ENCODE measurements around the gene CSMD2.
A peak's percentile ranks its signal among the peaks of the same experiment; 100 is the strongest.

The CSMD2 gene

DNA sequence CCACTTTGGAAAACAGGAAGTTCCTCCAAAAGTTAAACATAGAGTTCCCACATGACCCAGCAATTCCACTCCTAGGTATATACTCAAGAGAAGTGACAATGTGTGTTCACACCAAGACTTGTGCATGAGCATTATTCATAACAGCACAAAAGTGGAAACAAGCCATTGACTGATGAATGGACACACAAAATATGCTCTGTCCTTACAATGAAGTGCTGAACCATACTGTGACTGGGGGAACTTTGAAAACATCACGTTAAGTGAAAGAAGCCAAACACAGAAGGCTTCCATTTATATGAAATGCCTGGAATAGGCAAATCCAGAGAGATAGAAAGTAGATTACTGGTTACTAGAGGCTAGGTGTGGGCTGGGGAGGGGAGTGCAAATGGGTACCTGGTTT, 542.3 kb downstream of the CSMD2 start:
- TF ChIP-seq, protein P1, sequence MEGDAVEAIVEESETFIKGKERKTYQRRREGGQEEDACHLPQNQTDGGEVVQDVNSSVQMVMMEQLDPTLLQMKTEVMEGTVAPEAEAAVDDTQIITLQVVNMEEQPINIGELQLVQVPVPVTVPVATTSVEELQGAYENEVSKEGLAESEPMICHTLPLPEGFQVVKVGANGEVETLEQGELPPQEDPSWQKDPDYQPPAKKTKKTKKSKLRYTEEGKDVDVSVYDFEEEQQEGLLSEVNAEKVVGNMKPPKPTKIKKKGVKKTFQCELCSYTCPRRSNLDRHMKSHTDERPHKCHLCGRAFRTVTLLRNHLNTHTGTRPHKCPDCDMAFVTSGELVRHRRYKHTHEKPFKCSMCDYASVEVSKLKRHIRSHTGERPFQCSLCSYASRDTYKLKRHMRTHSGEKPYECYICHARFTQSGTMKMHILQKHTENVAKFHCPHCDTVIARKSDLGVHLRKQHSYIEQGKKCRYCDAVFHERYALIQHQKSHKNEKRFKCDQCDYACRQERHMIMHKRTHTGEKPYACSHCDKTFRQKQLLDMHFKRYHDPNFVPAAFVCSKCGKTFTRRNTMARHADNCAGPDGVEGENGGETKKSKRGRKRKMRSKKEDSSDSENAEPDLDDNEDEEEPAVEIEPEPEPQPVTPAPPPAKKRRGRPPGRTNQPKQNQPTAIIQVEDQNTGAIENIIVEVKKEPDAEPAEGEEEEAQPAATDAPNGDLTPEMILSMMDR (IDR thresholded peaks at IDR 0.05) = no peak
- Histone ChIP-seq H3K27ac (no peak overlapping the region), H3K4me3 (no peak overlapping the region)
- DNase-seq (ENCODE audit: low spot score) = no peak

DNA sequence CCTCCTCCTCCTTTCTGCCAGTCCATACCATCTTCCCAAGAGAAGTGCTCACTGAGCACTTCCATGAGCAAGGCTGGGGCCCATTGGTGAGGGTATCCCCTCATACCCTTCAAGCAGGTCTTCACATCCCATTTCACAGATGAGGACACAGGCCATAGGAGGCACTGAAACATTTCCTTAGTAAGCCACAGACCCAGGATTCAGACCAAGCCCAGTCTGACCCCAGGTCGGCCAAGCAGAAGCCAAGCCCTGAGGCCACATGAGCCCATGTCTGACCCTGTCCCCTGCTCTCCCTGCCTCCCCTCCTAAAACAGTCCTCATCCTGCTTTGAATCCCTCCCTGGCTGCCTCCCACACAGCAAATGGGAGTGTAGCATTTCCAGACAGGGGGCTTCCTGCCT, 546.4 kb downstream of the CSMD2 start:
- Histone ChIP-seq H3K27ac (no peak overlapping the region), H3K4me3 (no peak overlapping the region)
- DNase-seq (ENCODE audit: low spot score) = no peak
- TF ChIP-seq, protein P1 (IDR thresholded peaks at IDR 0.05) = no peak

DNA sequence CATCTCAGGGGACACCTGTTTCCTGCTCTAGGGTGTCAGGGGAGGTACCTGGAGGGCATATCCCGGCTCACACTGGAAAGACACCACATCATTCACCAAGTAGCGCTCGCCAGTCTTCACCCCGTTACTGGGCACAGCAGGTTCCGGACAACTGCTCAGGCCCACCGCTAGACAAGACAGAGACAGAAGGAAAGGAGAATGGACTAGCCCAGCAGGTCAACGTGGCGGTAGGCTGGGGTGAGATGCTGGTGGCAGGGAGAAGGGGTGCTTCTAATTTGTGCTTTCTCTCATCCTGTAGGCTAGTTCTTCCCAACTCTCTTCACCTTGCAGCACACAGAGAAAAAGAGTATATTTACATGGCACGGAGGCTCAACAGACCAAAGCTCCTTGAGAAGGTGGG, 547.6 kb downstream of the CSMD2 start:
- Histone ChIP-seq H3K4me3 (no peak overlapping the region), H3K27ac (no peak overlapping the region)
- TF ChIP-seq, protein P1 (IDR thresholded peaks at IDR 0.05) = no peak
- DNase-seq (ENCODE audit: low spot score) = peak; percentile 54

DNA sequence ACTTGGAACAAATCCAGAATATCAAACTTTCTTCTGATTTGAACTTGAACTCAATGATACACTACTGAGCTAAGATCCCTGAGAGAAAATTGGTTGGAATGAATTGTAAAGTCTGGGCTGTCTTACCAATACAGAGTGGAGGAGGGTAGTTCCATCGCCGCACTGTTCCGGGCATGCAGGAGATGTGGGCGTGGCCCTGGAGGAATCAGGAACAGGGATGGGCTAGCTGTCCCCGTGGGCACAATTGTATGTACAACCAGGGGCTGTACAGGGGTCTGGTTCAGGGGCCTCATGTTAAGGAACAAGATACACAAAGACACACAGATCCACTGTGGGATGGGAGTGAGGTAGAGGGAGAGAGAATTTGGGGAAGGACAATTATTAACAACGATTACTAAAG, 548.2 kb downstream of the CSMD2 start:
- DNase-seq (ENCODE audit: low spot score) = peak; percentile 19
- no peak overlapping the region for H3K27ac ChIP-seq
- TF ChIP-seq, protein P1 (IDR thresholded peaks at IDR 0.05) = no peak
- H3K4me3 ChIP-seq = no peak overlapping the region

DNA sequence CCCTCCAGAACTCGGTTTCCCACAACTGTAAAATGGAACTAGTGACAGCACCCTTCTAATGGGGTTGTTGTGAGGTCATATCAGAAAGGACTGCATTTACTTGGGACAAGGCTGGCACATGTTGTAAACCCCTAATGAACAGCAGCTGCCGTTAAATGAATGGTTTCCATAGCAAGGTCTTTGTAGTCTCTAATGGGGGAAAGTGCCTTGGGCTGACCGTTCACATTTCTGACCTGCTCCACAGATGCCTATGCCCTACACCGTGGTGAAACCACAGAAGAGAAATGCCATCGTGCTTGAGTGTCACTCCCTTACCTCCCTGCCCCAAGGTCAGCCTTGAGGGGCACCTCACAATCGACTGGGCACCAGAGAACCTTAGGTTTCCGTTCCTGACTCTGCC, 549.5 kb downstream of the CSMD2 start:
- TF ChIP-seq, protein P1 (IDR thresholded peaks at IDR 0.05) = no peak
- Histone ChIP-seq H3K27ac (no peak overlapping the region), H3K4me3 (no peak overlapping the region)
- peak; percentile 38 for DNase-seq (ENCODE audit: low spot score)

DNA sequence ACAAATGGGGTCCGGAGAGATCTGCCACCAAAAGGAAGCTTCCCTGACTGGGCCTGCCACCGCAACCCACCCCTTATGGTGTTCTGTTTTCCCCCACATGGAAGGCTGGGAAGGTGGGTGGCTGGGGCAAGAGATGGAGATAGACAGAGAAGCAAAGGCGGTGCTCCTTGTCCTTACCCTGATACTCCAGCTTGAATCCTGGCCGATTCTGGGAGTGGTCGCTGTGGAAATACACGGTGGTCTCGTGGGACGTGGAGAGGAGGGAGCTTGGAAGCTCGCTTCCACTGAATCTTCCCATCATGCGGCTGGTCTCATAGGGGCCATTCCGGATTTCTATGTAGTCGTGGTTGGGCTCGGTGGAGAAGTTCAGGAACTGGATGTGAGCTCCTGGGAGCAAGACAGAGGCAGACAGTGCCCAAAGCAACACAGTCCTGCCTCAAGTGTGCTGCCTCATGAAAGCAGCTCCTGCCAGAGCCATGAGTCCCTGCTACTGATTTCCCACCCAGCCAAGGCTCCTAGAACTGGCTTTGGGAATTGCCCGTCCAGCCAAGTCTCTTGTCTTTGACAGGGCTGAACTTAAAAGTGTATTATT, 554.1 kb downstream of the CSMD2 start:
- Histone ChIP-seq H3K27ac (no peak overlapping the region), H3K4me3 (no peak overlapping the region)
- TF ChIP-seq, protein P1 (IDR thresholded peaks at IDR 0.05) = no peak
- DNase-seq (ENCODE audit: low spot score) = peak; percentile 66

DNA sequence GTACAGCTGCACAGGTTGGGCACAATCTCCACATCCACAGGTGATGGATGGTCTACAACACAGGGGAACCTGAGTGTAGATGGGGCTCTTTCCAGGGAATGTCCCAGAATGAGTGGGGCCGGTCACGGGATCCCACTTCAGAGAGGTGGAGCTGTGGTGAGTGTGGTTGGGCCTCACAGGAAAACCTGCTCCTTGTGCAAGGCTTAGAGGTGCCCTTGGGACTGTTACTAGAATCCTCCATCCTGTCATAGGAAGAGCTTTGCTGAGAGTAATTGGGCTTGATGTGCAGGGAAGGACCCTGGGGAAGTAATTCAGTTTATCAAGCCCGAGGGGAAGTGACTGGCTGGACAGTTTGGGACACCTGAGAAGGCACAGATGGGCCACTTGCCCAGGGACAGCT, 554.6 kb downstream of the CSMD2 start:
- H3K4me3 ChIP-seq = no peak overlapping the region
- H3K27ac ChIP-seq = no peak overlapping the region
- TF ChIP-seq, protein P1 (IDR thresholded peaks at IDR 0.05) = no peak
- DNase-seq (ENCODE audit: low spot score) = peak; percentile 41

Measured in coronary artery (tissue), 2 donors.